NCI-H2107 treated with DMSO at 0.1 percent for 48 hours (cell line): ENCODE results near the gene HCAR3.

Source experiments
- DNase-seq: peaks from one replicate; lab custom pipeline; 2025; ENCODE audit not compliant: unreplicated experiment; lab: John Stamatoyannopoulos, UW

Gene HCAR3

DNA sequence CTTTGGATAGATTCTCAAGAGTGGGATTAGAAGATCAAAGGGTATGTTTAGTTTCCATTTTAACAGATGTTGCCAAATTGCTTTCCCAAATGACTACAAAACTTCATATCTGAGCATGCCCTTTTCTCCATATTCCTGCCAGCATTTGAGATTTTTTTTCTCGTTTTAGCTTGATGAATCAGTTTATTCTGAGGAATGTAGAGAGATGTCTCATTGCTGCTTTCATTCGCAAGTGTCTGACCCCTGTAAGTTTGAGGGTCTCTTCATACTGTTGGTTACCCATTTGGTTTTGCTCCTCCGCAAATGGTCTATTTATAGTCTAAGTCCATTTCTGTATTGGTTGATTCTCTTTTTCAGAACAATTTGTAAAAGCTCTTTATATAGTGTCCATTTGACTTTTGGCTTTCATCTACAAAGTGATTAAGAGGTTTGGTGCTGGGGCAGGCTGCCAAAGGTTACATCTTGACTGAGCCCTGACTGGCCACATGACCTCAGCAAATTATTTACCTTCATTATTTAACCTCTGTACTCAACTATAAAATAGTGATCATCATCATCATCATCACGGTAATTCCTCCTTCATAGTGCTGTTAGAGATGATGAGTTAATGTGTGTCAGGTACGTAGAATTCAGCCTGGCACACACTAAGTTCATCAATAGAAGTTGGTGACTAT is 47.1 kb downstream of the HCAR3 start:
- DNase-seq = no peak

DNA sequence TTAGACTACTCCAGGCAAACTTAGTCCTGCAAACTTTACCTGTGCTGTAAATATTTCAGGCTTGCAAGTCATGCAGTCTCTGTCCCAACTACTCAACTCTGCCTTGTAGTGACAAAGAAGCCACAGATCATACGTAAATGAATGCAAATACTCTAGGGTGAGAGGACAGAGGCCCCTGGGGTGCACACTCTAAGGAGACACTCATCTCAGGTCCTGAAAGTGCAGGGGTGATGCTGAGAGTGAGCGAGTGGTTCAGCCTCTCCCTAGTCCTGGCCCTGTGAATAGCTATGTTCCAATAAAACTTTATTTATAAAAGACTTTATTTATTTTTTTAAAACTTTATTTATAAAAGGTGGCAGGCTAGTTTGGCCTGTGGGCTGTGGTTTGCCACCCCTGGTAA is 48.3 kb downstream of the HCAR3 start:
- no peak for DNase-seq

DNA sequence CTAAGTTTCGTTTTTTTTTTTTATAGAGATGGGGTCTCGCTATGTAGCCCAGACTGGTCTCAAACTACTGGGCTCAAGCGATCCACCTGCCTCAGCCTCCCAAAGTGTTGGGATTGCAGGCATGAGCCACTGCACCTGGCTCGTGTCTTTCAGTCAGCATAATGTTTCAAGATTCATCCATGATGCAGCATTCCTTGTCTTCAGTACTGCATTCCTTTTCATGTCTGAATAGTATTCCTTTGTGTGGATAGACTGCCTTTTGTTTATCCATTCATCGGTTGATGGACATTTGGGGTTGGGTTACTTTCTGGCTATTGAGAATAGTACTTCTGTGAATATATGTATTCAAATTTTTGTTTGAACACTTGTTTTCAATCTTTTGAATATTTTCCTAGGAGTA is 50.9 kb downstream of the HCAR3 start:
- no peak for DNase-seq

GRCh38 chr12:122665349-122665748 is 51.3 kb downstream of the HCAR3 start:
- DNase-seq = no peak
